ENCODE measurements around the gene ITFG2. TPM values are rescaled to one million over a fixed set of nuclear protein-coding genes. Genes with fewer than 3 reads are reported as not detected.

ITFG2 gene
- total RNA-seq, 1 experiment from 2014 or later: 24.6 TPM

GRCh38 chr12:2812290-2813213, at the start of gene ITFG2 (continued):
- TF ChIP-seq, protein P1, sequence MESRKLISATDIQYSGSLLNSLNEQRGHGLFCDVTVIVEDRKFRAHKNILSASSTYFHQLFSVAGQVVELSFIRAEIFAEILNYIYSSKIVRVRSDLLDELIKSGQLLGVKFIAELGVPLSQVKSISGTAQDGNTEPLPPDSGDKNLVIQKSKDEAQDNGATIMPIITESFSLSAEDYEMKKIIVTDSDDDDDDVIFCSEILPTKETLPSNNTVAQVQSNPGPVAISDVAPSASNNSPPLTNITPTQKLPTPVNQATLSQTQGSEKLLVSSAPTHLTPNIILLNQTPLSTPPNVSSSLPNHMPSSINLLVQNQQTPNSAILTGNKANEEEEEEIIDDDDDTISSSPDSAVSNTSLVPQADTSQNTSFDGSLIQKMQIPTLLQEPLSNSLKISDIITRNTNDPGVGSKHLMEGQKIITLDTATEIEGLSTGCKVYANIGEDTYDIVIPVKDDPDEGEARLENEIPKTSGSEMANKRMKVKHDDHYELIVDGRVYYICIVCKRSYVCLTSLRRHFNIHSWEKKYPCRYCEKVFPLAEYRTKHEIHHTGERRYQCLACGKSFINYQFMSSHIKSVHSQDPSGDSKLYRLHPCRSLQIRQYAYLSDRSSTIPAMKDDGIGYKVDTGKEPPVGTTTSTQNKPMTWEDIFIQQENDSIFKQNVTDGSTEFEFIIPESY (IDR thresholded peaks at IDR 0.05; ENCODE audit: extremely low read depth, insufficient replicate concordance, low read length): no peak
- TF ChIP-seq ZFX (IDR thresholded peaks at IDR 0.05): peak; percentile 94
- peak; percentile 78 for TF ChIP-seq SP1 (IDR thresholded peaks at IDR 0.05; ENCODE audit: low read depth)
- no peak for TF ChIP-seq CEBPB (IDR thresholded peaks at IDR 0.05; ENCODE audit: low read depth)
- no peak for TF ChIP-seq RAD21 (IDR thresholded peaks at IDR 0.05; ENCODE audit: low read depth)
- no peak for TF ChIP-seq EGR1 (IDR thresholded peaks at IDR 0.05; ENCODE audit: low read depth)

GRCh38 chr12:2764398-2764797, 48.1 kb upstream of the ITFG2 start:
- H3K36me3 ChIP-seq (ENCODE audit: control insufficient read depth in 1 of 2, insufficient read depth in 2 of 2, low read length in 2 of 2): no peaks in the 10 kb centered on the region
- no peaks in the 10 kb centered on the region for H3K4me1 ChIP-seq (ENCODE audit: control insufficient read depth in 1 of 2, insufficient read depth in 2 of 2, low read length in 2 of 2)
- no peaks in the 10 kb centered on the region for H4K20me1 ChIP-seq (ENCODE audit: insufficient read depth)
- TF ChIP-seq EZH2phosphoT487 (IDR thresholded peaks at IDR 0.05; ENCODE audit: borderline replicate concordance) (no peak), TCF7L2 (IDR thresholded peaks at IDR 0.05; ENCODE audit: borderline replicate concordance, extremely low read depth, insufficient read depth, insufficient read length) (no peak)
- no peaks in the 10 kb centered on the region for H3K79me2 ChIP-seq (ENCODE audit: insufficient read depth, low read length)
- H3K27ac ChIP-seq (ENCODE audit: low read depth, low read length): no peak overlapping the region
- no peak overlapping the region for H3K9ac ChIP-seq (ENCODE audit: low read length)
- ChIA-PET POLR2A (no interaction called here), CTCF (interaction anchor here (1.9 kb wide), 1 partner anchor 20 kb away, joined by 5 read pairs; no protein-coding TSS in a partner anchor), RAD21 (ENCODE audit: low non-redundant PET in 1 of 2, low total read pairs in 2 of 2, uncharacterized antibody in 2 of 2, unreplicated experiment in 2 of 2) (no interaction called here)
- H2AFZ ChIP-seq (ENCODE audit: low read depth, low read length, poor library complexity, severe bottlenecking): no peak overlapping the region
- no TSS peak for BruUV-seq (replicated peaks)
- H3K9me2 ChIP-seq (ENCODE audit: insufficient read depth): no peaks in the 10 kb centered on the region
- no peaks in the 10 kb centered on the region for H3K9me3 ChIP-seq (ENCODE audit: control insufficient read depth in 1 of 2, insufficient read depth in 1 of 2, low read depth in 1 of 2, low read length in 2 of 2)
- intact Hi-C loops (cut with micrococcal nuclease): no loop called here
- no peak overlapping the region for H3K4me3 ChIP-seq (replicated peaks in 1 of 2; ENCODE audit: low read depth in 1 of 2, low read length in 2 of 2)
- DNase-seq (ENCODE audit: low read depth, low spot score): no peak
- peaks cover 38% of the 10 kb centered on the region for H3K27me3 ChIP-seq (ENCODE audit: insufficient read depth, low read length)
- no peak overlapping the region for H3K4me2 ChIP-seq (ENCODE audit: low read length)
- ATAC-seq: no peak

All from HCT116 (cell line).